ENCODE results near the gene COCH. TPM values are rescaled to one million over a fixed set of nuclear protein-coding genes. Genes with fewer than 3 reads are reported as not detected.

Gene COCH
- total RNA-seq, 2 experiments from 2014 or later: not detected

DNA sequence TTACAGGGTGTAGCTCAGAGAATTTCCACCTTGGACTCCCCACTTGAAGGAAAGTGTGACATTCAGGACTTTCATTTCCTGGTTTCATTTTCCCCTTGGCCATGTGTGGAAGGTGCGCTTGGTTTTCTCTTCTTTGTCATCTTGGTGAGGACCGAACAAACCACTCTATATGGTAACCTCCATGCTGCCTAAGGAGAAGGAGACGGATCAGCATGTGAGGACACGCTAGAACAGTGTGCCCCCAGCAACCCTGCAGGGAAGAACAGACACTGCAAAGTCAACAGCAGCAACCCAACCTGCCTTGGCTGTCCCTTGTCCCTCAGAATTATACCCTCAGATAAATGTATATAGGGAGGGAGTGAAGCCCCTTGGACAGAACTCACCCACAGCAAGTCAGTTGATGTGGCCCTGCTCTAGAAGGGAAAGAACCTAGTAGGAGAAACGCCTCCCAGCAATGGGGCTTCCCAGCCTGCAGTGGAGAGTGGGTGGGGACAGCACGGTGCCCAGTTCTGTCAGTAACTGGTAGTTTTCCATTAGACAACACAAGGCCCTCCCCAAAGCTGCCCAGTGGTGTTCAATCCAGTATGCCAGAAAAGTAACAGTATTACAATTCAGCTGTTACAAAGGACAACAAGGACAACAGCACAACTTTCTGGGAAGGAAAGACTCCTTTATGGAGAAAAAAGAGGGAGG, 18.9 kb upstream of the COCH start:
- H3K36me3 ChIP-seq (ENCODE audit: insufficient read depth, low read length): no peaks in the 10 kb centered on the region
- Mint-ChIP-seq H3K4me1 (ENCODE audit: low read depth) (no peaks in the 10 kb centered on the region), H3K36me3 (ENCODE audit: low read depth) (no peaks in the 10 kb centered on the region), H3K27ac (no peak overlapping the region), H3K4me3 (no peak overlapping the region), H3K27me3 (peaks cover 55% of the 10 kb centered on the region), H3K9me3 (no peaks in the 10 kb centered on the region)
- no peak overlapping the region for H3K4me3 ChIP-seq (ENCODE audit: low read length)
- H3K27me3 ChIP-seq (ENCODE audit: control insufficient read depth in 1 of 2, insufficient read depth in 2 of 2, low read length in 2 of 2): no peaks in the 10 kb centered on the region
- H3K9me3 ChIP-seq (ENCODE audit: control insufficient read depth in 1 of 2, insufficient read depth in 1 of 2, low read length in 2 of 2): no peaks in the 10 kb centered on the region
- POLR2A ChIA-PET: no interaction called here
- DNase-seq (no peak), ATAC-seq (ENCODE audit: poor library complexity) (no peak)
- no peak overlapping the region for H3K27ac ChIP-seq (ENCODE audit: low read depth in 1 of 2, low read length in 2 of 2)
- no peaks in the 10 kb centered on the region for H3K4me1 ChIP-seq (ENCODE audit: insufficient read depth, low read length)
- no peak for TF ChIP-seq CTCF (IDR thresholded peaks at IDR 0.05)
- CTCF ChIA-PET: no interaction called here
- intact Hi-C loops (cut with DNase I, micrococcal nuclease): no loop called here

DNA sequence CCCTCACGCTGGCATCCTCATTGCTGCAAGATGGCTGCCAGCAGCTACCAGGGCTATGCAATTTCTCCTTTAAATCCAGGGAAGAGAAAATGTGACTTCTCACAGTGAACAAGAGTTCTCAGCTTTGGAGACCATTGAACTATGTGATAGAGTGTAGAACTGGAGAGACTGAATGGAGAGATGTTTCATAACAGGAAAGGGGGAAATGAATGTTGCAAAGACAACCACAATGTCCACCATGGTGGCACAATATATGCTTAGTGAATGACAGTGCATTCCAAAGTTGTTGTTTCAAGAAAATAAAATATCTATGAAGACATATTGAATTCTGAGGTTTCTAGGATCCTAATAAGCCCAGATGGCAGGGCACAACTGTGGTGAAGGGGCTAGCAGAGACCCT, 13.2 kb upstream of the COCH start:
- H3K9me3 Mint-ChIP-seq: no peaks in the 10 kb centered on the region
- ChIA-PET POLR2A (no interaction called here), CTCF (no interaction called here)
- H3K4me3 Mint-ChIP-seq: no peak overlapping the region
- DNase-seq: no peak
- no peaks in the 10 kb centered on the region for H3K36me3 Mint-ChIP-seq (ENCODE audit: low read depth)
- peaks cover 0 to 10% of the 10 kb centered on the region in 2 experiments for H3K27me3 ChIP-seq (ENCODE audit: control insufficient read depth in 1 of 2, insufficient read depth in 2 of 2, low read length in 2 of 2)
- H3K27me3 Mint-ChIP-seq: peaks cover 58% of the 10 kb centered on the region
- no peak overlapping the region for H3K4me3 ChIP-seq (ENCODE audit: low read length)
- H3K27ac Mint-ChIP-seq: no peak overlapping the region
- no peaks in the 10 kb centered on the region for H3K4me1 Mint-ChIP-seq (ENCODE audit: low read depth)
- H3K36me3 ChIP-seq (ENCODE audit: insufficient read depth, low read length): no peaks in the 10 kb centered on the region
- ATAC-seq (ENCODE audit: poor library complexity): no peak
- no peak for TF ChIP-seq CTCF (IDR thresholded peaks at IDR 0.05)
- intact Hi-C loops (cut with DNase I, micrococcal nuclease): no loop called here
- H3K9me3 ChIP-seq (ENCODE audit: control insufficient read depth in 1 of 2, insufficient read depth in 1 of 2, low read length in 2 of 2): no peaks in the 10 kb centered on the region
- no peaks in the 10 kb centered on the region for H3K4me1 ChIP-seq (ENCODE audit: insufficient read depth, low read length)
- H3K27ac ChIP-seq (ENCODE audit: low read depth in 1 of 2, low read length in 2 of 2): no peak overlapping the region

DNA sequence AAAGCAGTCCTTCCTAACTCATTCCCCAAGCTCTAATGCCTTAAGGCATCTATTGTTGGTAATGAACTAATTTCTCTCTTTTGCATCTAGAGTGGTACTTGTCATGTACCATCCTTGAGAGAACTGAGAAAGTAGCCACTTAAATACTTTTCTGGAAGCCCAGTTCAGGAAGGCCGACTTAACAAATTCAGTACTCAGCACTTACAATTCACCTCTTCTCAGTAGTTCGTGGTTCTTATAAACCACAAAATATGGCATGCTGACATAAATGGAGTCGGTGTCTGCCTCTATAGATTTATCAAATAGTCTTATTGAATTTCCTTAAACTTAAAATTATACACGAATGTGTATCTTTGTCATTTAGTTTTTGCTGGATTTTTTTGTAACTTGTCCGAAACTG, 9.4 kb upstream of the COCH start:
- H3K4me1 ChIP-seq (ENCODE audit: insufficient read depth, low read length): no peaks in the 10 kb centered on the region
- no peak for TF ChIP-seq CTCF (IDR thresholded peaks at IDR 0.05)
- Mint-ChIP-seq H3K27ac (no peak overlapping the region), H3K36me3 (ENCODE audit: low read depth) (no peaks in the 10 kb centered on the region), H3K4me1 (ENCODE audit: low read depth) (no peaks in the 10 kb centered on the region), H3K4me3 (no peak overlapping the region), H3K27me3 (peaks cover 52% of the 10 kb centered on the region), H3K9me3 (no peaks in the 10 kb centered on the region)
- no peak overlapping the region for H3K4me3 ChIP-seq (ENCODE audit: low read length)
- ChIA-PET POLR2A (no interaction called here), CTCF (interaction anchor here (0.5 kb wide), 1 partner anchor 174 kb away, joined by 3 read pairs; no protein-coding TSS in a partner anchor)
- no peaks in the 10 kb centered on the region for H3K36me3 ChIP-seq (ENCODE audit: insufficient read depth, low read length)
- H3K27me3 ChIP-seq (ENCODE audit: control insufficient read depth in 1 of 2, insufficient read depth in 2 of 2, low read length in 2 of 2): peaks cover 0 to 17% of the 10 kb centered on the region in 2 experiments
- no peaks in the 10 kb centered on the region for H3K9me3 ChIP-seq (ENCODE audit: control insufficient read depth in 1 of 2, insufficient read depth in 1 of 2, low read length in 2 of 2)
- ATAC-seq (ENCODE audit: poor library complexity): no peak
- H3K27ac ChIP-seq (ENCODE audit: low read depth in 1 of 2, low read length in 2 of 2): no peak overlapping the region
- intact Hi-C loops (cut with DNase I, micrococcal nuclease): no loop called here
- no peak for DNase-seq
